Measurements from ENCODE around the gene P4HTM.

Gene P4HTM

DNA sequence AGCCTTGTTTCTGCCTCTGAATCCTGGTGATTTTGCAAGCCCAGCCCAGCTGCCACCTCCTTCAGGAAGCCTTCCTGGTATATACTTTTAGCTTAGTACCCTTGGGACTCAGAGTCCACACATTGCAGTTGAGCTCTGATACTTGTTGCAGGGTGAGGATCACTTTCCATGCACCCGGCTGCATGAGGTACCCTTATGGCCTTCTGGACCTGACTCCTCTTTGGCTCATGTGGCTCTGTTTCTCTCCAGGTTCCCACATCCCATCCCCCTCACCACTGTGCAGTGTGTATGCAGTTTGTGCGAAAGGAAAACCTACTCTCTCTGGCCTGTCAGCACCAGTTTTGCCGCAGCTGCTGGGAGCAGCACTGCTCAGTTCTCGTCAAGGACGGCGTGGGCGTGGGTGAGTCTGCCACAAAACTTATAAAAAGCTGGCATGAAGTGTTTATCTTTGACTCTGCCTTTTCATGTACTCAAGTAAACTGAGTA, 23.1 kb upstream of the P4HTM start:
- no peak overlapping the region for H2AFZ ChIP-seq (ENCODE audit: low read depth, low read length)
- H3K4me1 ChIP-seq (ENCODE audit: insufficient read depth, low read length): no peaks in the 10 kb centered on the region
- no peak overlapping the region for H3K4me3 ChIP-seq (ENCODE audit: low read length)
- H3K27me3 ChIP-seq (ENCODE audit: insufficient read depth, low read length): no peaks in the 10 kb centered on the region
- H3K36me3 ChIP-seq (ENCODE audit: insufficient read depth, low read length): peaks cover 67% of the 10 kb centered on the region
- H3K9me3 ChIP-seq (ENCODE audit: low read length): no peaks in the 10 kb centered on the region

DNA sequence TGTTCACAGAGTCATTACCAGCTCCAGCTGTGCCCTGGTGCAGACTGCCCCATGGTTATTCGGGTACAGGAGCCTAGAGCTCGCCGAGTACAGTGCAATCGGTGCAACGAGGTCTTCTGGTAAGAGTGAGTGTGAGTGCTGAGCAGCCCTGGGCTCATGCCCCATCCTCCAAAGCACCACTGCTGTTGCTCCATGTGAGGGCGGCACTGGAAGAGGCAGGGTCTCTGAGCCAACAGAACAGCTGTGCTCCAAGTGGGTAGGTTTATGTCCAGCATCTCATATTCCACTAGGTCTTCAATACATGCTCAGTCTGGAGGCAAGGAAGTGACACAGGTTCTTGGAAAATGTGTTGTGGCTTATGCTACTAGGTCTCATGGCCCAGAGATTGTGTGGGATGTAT, 19.5 kb upstream of the P4HTM start:
- H3K9me3 ChIP-seq (ENCODE audit: low read length): no peaks in the 10 kb centered on the region
- no peak overlapping the region for H2AFZ ChIP-seq (ENCODE audit: low read depth, low read length)
- H3K36me3 ChIP-seq (ENCODE audit: insufficient read depth, low read length): peaks cover 83% of the 10 kb centered on the region
- no peak overlapping the region for H3K4me3 ChIP-seq (ENCODE audit: low read length)
- no peaks in the 10 kb centered on the region for H3K4me1 ChIP-seq (ENCODE audit: insufficient read depth, low read length)
- H3K27me3 ChIP-seq (ENCODE audit: insufficient read depth, low read length): no peaks in the 10 kb centered on the region

DNA sequence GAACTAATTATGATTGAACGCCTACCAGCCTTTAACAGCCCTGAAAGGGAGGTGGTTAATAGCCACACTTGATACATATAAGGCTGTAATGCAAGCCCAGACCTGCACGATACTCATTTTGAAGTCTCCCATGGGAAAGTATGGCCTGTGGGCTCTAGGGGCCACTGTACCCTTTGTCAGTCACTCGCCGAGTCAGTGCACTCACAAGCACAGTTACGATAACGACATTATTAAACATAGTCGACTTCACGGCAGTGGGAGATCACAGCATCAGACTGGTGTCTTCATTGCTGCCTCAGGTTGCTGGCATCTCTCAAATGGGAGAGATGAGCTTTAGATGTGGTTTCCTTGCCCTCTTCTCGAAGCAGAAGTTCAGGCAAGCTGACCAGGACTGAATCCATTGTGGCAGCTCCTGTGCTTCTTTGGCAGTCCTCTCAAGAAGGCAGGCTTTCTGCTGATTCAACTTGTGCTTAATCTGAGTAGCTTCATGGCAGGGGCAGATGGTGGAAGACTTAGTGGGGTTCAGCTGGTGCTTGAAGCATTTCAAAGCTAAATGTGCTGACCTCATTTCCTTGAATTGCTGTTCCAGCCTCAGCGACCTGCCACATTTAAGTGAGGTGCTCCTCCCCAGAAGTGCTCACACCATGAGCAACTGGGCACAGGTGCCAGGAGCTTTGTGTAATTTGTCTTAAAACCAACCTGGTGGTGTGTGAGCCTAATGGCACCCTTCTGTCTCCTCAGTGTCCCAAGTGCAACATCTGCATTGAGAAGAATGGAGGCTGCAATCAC, 15.8 kb upstream of the P4HTM start:
- no peaks in the 10 kb centered on the region for H3K27me3 ChIP-seq (ENCODE audit: insufficient read depth, low read length)
- H3K4me1 ChIP-seq (ENCODE audit: insufficient read depth, low read length): no peaks in the 10 kb centered on the region
- H3K4me3 ChIP-seq (ENCODE audit: low read length): no peak overlapping the region
- H3K36me3 ChIP-seq (ENCODE audit: insufficient read depth, low read length): peaks cover 77% of the 10 kb centered on the region
- no peaks in the 10 kb centered on the region for H3K9me3 ChIP-seq (ENCODE audit: low read length)
- no peak overlapping the region for H2AFZ ChIP-seq (ENCODE audit: low read depth, low read length)

DNA sequence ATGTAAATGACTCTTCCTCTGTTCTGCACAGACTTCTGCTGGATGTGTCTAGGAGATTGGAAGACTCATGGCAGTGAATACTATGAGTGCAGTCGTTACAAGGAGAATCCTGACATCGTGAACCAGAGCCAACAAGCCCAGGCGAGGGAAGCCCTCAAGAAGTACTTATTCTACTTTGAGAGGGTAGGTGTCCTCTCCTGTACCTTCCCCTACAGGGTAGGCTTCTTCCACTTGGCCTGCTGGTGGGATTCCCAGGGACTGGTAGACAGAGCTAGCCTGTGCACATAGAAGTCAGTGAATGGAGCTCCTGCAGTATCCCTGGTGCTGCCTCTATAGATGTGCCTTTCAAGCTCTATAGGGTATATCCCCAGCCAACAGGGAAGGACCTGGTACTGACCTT, 10.6 kb upstream of the P4HTM start:
- no peaks in the 10 kb centered on the region for H3K9me3 ChIP-seq (ENCODE audit: low read length)
- H3K36me3 ChIP-seq (ENCODE audit: insufficient read depth, low read length): peaks cover 70% of the 10 kb centered on the region
- H3K4me3 ChIP-seq (ENCODE audit: low read length): no peak overlapping the region

DNA sequence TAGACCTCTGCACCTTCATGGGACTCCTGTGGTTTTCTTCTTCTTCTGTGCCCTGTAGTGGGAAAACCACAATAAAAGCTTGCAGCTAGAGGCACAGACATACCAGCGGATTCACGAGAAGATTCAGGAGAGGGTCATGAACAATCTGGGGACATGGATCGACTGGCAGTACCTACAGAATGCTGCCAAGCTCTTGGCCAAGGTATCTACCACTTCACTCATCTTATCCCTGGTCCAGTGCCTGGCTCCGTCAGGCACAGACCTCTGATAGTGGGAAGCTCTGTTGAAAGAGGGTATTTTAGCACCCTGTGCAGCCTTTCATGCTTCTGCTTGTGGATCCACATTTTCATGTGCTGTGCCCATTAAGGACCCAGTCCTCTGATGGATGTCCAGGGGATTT, 9.7 kb upstream of the P4HTM start:
- no peak overlapping the region for H2AFZ ChIP-seq (ENCODE audit: low read depth, low read length)
- H3K36me3 ChIP-seq (ENCODE audit: insufficient read depth, low read length): peaks cover 70% of the 10 kb centered on the region
- H3K9me3 ChIP-seq (ENCODE audit: low read length): no peaks in the 10 kb centered on the region
- no peak overlapping the region for H3K4me3 ChIP-seq (ENCODE audit: low read length)
- no peaks in the 10 kb centered on the region for H3K27me3 ChIP-seq (ENCODE audit: insufficient read depth, low read length)
- H3K4me1 ChIP-seq (ENCODE audit: insufficient read depth, low read length): no peaks in the 10 kb centered on the region

More for the DNA sequence above, 10.6 kb upstream of the P4HTM start:
- Histone ChIP-seq H3K4me1 (ENCODE audit: insufficient read depth, low read length) (no peaks in the 10 kb centered on the region), H3K27me3 (ENCODE audit: insufficient read depth, low read length) (no peaks in the 10 kb centered on the region), H2AFZ (ENCODE audit: low read depth, low read length) (no peak overlapping the region)

DNA sequence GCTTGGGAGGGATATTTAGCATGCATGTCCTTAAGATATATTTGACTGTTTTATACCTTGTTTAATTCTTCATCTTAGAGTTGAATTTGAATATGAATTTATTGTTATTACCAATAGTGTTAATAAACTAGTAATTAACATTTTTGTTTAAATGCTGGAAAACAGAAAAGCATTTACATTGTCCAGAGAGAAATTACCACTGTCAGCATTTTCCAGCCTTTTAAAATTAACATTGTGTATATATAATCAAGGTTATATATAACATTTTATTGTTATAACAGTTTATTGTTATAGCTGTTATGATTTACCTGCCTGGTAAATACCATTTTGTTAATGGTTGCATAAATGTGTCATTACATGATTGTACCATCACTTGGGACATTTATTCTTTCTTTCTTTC, 8.0 kb upstream of the P4HTM start:
- Histone ChIP-seq H3K9me3 (ENCODE audit: low read length) (no peaks in the 10 kb centered on the region), H3K27me3 (ENCODE audit: insufficient read depth, low read length) (no peaks in the 10 kb centered on the region), H3K4me1 (ENCODE audit: insufficient read depth, low read length) (no peaks in the 10 kb centered on the region), H3K36me3 (ENCODE audit: insufficient read depth, low read length) (peaks cover 63% of the 10 kb centered on the region), H2AFZ (ENCODE audit: low read depth, low read length) (no peak overlapping the region), H3K4me3 (ENCODE audit: low read length) (no peak overlapping the region)

DNA sequence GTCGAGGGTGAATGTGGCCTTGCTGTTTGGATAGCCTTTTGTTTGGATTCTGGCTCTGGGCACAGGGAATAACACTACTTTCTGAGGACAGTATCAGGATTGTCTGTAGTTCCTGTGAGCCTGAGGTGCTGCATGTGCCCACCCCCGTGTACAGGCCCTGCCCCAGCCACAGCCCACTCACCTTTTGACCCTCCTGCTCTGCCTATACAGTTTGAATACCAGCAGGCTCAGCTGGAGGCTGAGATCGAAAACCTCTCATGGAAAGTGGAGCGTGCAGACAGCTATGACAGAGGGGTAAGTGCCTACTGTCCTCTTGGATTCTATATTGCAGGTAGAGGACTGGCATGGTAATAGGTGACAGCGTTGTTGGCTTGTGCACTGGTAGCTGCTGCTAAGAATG, 7.4 kb upstream of the P4HTM start:
- no peak overlapping the region for H2AFZ ChIP-seq (ENCODE audit: low read depth, low read length)
- H3K9me3 ChIP-seq (ENCODE audit: low read length): no peaks in the 10 kb centered on the region
- H3K36me3 ChIP-seq (ENCODE audit: insufficient read depth, low read length): peaks cover 61% of the 10 kb centered on the region
- H3K4me3 ChIP-seq (ENCODE audit: low read length): no peak overlapping the region
- H3K4me1 ChIP-seq (ENCODE audit: insufficient read depth, low read length): no peaks in the 10 kb centered on the region
- H3K27me3 ChIP-seq (ENCODE audit: insufficient read depth, low read length): no peaks in the 10 kb centered on the region

DNA sequence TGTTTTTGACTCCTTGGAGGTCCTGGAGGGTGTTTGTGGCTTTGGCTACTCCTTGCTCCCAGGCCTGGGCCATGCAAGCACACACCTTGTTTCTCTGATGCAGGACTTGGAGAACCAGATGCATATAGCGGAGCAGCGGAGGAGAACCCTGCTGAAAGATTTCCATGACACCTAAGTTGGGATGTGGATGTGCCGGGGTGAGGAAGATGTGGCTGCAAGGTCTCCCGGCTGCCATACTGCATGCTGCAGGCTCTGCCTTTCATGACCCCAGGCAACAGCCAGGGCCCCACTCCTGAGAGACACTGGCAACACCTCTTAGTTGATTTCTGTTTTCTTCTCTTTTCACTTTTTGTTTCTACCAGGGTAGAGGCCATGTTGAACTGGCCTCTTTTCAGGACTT, 6.9 kb upstream of the P4HTM start:
- no peak overlapping the region for H3K4me3 ChIP-seq (ENCODE audit: low read length)
- peaks cover 58% of the 10 kb centered on the region for H3K36me3 ChIP-seq (ENCODE audit: insufficient read depth, low read length)
- H3K27me3 ChIP-seq (ENCODE audit: insufficient read depth, low read length): no peaks in the 10 kb centered on the region
- no peaks in the 10 kb centered on the region for H3K4me1 ChIP-seq (ENCODE audit: insufficient read depth, low read length)
- H3K9me3 ChIP-seq (ENCODE audit: low read length): no peaks in the 10 kb centered on the region
- no peak overlapping the region for H2AFZ ChIP-seq (ENCODE audit: low read depth, low read length)

DNA sequence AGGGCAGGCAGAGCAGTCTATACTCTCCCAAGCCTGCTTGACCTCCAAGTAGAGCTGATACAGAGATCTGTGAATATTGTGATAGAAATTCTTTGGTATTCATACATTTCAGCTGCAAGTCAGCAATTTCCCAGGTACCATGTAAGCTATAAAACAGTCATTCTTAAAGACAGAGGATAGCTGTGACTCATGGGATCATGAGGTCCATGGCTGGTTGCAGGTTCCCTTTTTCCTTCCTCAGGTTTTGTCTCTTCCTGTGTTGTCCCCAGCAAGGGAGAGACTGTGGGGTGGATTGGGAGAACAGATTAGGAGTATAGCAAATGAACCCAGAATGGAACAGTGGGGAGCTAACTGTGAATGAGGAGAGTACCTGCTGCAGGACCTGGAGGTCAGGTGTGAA, 5.4 kb upstream of the P4HTM start:
- Histone ChIP-seq H3K27me3 (ENCODE audit: insufficient read depth, low read length) (no peaks in the 10 kb centered on the region), H2AFZ (ENCODE audit: low read depth, low read length) (no peak overlapping the region), H3K36me3 (ENCODE audit: insufficient read depth, low read length) (peaks cover 47% of the 10 kb centered on the region), H3K4me3 (ENCODE audit: low read length) (no peak overlapping the region), H3K4me1 (ENCODE audit: insufficient read depth, low read length) (peaks cover 8% of the 10 kb centered on the region), H3K9me3 (ENCODE audit: low read length) (no peaks in the 10 kb centered on the region)

DNA sequence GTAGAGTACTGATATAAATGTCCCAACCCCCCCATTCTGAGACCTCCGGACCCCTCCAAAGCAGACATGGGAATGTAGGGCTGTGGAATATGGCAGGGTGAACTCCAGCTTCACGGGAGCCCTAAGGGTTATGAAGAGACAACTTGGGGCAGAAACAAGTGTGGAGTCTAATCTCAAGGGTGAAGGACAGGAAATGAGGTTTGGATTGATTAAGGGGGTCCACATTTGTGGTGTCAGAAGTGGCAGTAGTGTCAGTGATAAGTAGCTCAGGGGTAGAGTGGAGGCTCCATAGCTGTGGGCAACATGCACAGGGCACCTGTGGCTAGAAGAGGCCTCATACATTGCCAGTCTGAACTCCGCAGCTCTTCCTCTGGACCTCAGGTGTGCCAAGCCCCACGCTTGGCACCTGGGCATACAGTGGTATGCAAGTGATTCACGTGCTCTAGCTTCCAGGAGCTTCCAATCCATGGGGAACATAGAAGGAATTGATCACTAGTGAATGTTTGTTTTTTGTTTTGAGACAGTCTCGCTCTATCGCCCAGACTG, 4.1 kb upstream of the P4HTM start:
- no peaks in the 10 kb centered on the region for H3K9me3 ChIP-seq (ENCODE audit: low read length)
- peaks cover 38% of the 10 kb centered on the region for H3K36me3 ChIP-seq (ENCODE audit: insufficient read depth, low read length)
- peaks cover 9% of the 10 kb centered on the region for H3K4me1 ChIP-seq (ENCODE audit: insufficient read depth, low read length)
- no peak overlapping the region for H3K4me3 ChIP-seq (ENCODE audit: low read length)
- H2AFZ ChIP-seq (ENCODE audit: low read depth, low read length): no peak overlapping the region
- no peaks in the 10 kb centered on the region for H3K27me3 ChIP-seq (ENCODE audit: insufficient read depth, low read length)

DNA sequence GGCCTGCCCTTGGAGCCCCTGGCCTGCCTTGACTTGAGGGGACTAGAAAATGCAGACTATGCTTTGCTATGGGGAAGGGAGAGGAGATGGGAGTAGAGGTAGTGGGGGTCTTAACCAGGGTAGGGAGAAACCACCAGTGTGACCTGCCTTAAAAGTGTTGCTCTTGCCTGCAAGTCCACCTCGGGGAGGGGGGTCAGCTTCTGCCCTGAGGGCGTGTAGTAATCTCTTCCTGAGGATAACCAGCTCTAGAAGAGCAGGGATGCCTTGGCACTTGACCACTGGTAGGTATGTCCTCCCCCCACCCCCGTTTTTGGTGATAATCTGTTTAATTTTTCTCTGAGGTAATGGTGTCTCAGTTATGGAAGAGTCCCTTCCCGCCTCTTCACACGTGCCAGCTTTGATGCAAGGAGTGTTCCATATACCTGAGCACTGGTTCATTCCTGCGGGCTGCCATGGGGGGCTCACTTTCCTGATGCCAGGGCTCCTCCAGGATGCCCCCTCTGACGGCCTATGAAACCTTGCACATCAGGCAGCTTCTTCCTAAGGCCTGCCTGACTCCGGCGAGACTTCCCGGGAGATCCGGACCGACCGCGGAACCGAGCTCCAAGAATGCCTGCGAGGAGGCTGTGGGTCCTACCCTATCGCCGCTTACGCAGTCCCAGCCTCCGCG, 780 bp upstream of the P4HTM start:
- no peaks in the 10 kb centered on the region for H3K27me3 ChIP-seq (ENCODE audit: insufficient read depth, low read length)
- peaks cover 19% of the 10 kb centered on the region for H3K4me1 ChIP-seq (ENCODE audit: insufficient read depth, low read length)
- H2AFZ ChIP-seq (ENCODE audit: low read depth, low read length): peak overlapping the region; percentile 53
- H3K36me3 ChIP-seq (ENCODE audit: insufficient read depth, low read length): peaks cover 15% of the 10 kb centered on the region
- H3K9me3 ChIP-seq (ENCODE audit: low read length): no peaks in the 10 kb centered on the region
- H3K4me3 ChIP-seq (ENCODE audit: low read length): peak overlapping the region; percentile 65

DNA sequence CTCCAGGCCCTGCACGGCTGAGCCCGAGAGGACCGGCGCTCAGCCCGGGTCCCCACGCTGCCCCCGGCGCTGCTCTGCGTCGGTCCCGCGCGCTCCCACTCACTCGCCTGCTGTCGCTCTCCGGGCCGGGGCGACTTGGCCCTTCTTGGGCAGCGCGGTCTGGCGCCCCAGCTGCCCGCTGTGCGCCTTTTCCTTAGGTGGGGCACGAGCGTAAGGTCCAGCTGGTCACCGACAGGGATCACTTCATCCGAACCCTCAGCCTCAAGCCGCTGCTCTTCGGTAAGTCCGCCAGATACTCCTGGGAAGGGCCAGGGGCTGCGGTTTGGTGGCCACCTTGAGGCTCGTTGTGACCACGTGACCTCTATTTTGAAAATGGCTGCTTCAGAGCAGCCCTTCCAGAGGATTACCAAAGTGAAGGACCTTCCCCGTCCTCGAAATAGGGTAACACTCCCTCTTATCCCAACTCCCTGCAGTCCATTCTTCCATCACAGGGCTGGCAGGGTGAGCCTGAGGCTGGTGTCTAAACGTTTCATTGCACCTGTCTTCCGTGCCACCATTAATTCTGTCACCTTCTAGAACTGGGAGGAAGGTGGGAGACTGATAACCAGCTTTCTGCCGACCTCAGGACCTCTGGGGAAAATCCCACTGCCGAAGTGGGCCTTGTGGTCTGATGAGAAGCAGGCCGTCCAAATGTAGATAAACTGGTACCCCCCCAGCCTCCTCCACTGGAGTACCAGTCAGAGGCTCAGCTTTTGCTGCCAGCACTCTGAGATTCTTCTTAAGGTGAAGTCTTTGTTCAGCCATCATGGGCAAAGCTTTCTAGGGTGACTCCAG, 812 bp downstream of the P4HTM start:
- H3K9me3 ChIP-seq (ENCODE audit: low read length): no peaks in the 10 kb centered on the region
- H3K27me3 ChIP-seq (ENCODE audit: insufficient read depth, low read length): no peaks in the 10 kb centered on the region
- peaks cover 5% of the 10 kb centered on the region for H3K36me3 ChIP-seq (ENCODE audit: insufficient read depth, low read length)
- peak overlapping the region; percentile 53 for H2AFZ ChIP-seq (ENCODE audit: low read depth, low read length)
- H3K4me3 ChIP-seq (ENCODE audit: low read length): peak overlapping the region; percentile 65
- H3K4me1 ChIP-seq (ENCODE audit: insufficient read depth, low read length): peaks cover 19% of the 10 kb centered on the region

All from neuron (in vitro differentiated cells).